Measurements from ENCODE around the gene GNG12. TPM values are rescaled to one million over a fixed set of nuclear protein-coding genes. Genes with fewer than 3 reads are reported as not detected.

The GNG12 gene
- total and polyA plus RNA-seq, 10 donors: 15.2 to 102 (median 76.2) TPM

GRCh38 chr1:67809887-67810286, 23.4 kb downstream of the GNG12 start:
- no peak for DNase-seq
- Histone ChIP-seq H3K4me3 (no peak overlapping the region), H3K9me3 (no peaks in the 10 kb centered on the region), H3K27me3 (replicated peaks in 1 of 7) (no peaks in the 10 kb centered on the region), H3K4me1 (peaks cover 0 to 47% (median 10%) of the 10 kb centered on the region in 6 donors), H3K27ac (no peak overlapping the region), H3K36me3 (no peaks in the 10 kb centered on the region)
- intact Hi-C loops (cut with DNase I; ENCODE audit: low total_unique reads): no loop called here
- no peak for TF ChIP-seq POLR2A (IDR thresholded peaks at IDR 0.05)
- TF ChIP-seq POLR2AphosphoS5 (IDR thresholded peaks at IDR 0.05): no peak
- TF ChIP-seq CTCF (IDR thresholded peaks at IDR 0.05 in 8 of 11, conservative IDR thresholded peaks at IDR 0.05 in 3 of 11): no peak
- 82 to 91% (median 87%) methylated on average over 4 of the region's 4 CpGs for WGBS, 5 donors

- intact Hi-C loops (cut with DNase I; ENCODE audit: low total_unique reads): no loop called here
- no peak for DNase-seq
- TF ChIP-seq POLR2A (IDR thresholded peaks at IDR 0.05): no peak
- TF ChIP-seq POLR2AphosphoS5 (IDR thresholded peaks at IDR 0.05): no peak
- no peak for TF ChIP-seq CTCF (IDR thresholded peaks at IDR 0.05 in 8 of 11, conservative IDR thresholded peaks at IDR 0.05 in 3 of 11)
- H3K36me3 ChIP-seq: no peaks in the 10 kb centered on the region
- H3K9me3 ChIP-seq: no peaks in the 10 kb centered on the region
- peaks cover 0 to 41% (median 9%) of the 10 kb centered on the region in 6 donors for H3K4me1 ChIP-seq
- H3K27ac ChIP-seq: no peak overlapping the region
- H3K27me3 ChIP-seq (replicated peaks in 1 of 7): no peaks in the 10 kb centered on the region
- H3K4me3 ChIP-seq: no peak overlapping the region
Observed at GRCh38 chr1:67807282-67807681, 26.0 kb downstream of the GNG12 start.

GRCh38 chr1:67804710-67805109, 28.6 kb downstream of the GNG12 start:
- DNase-seq: no peak
- intact Hi-C loops (cut with DNase I; ENCODE audit: low total_unique reads): no loop called here
- TF ChIP-seq CTCF (IDR thresholded peaks at IDR 0.05 in 8 of 11, conservative IDR thresholded peaks at IDR 0.05 in 3 of 11) (no peak), POLR2AphosphoS5 (IDR thresholded peaks at IDR 0.05) (no peak), POLR2A (IDR thresholded peaks at IDR 0.05) (no peak)
- Histone ChIP-seq H3K4me3 (no peak overlapping the region), H3K4me1 (peaks cover 0 to 28% (median 3%) of the 10 kb centered on the region in 6 donors), H3K9me3 (no peaks in the 10 kb centered on the region), H3K27ac (no peak overlapping the region), H3K36me3 (no peaks in the 10 kb centered on the region), H3K27me3 (replicated peaks in 1 of 7) (no peaks in the 10 kb centered on the region)
- WGBS, 5 donors: 67 to 87% (median 79%) methylated on average over 2 of the region's 2 CpGs

- intact Hi-C loops (cut with DNase I; ENCODE audit: low total_unique reads): no loop called here
- Histone ChIP-seq H3K4me3 (no peak overlapping the region), H3K36me3 (no peaks in the 10 kb centered on the region), H3K4me1 (peaks cover 0 to 28% (median 3%) of the 10 kb centered on the region in 6 donors), H3K9me3 (no peaks in the 10 kb centered on the region), H3K27ac (peak overlapping the region in 1 of 8 donors; percentile 1), H3K27me3 (replicated peaks in 1 of 7) (no peaks in the 10 kb centered on the region)
- 66 to 90% (median 78%) methylated on average over 7 of the region's 7 CpGs for WGBS, 5 donors
- DNase-seq: no peak
- TF ChIP-seq POLR2A (IDR thresholded peaks at IDR 0.05) (no peak), POLR2AphosphoS5 (IDR thresholded peaks at IDR 0.05) (no peak), CTCF (IDR thresholded peaks at IDR 0.05 in 8 of 11, conservative IDR thresholded peaks at IDR 0.05 in 3 of 11) (no peak)
Observed at GRCh38 chr1:67803380-67804279, 29.6 kb downstream of the GNG12 start.
